Activated T-cell treated with anti-CD3 and anti-CD28 coated beads, Interleukin-2, amount 50 U/mL, for 4 hours (primary cell): Measurements from ENCODE around the gene ZNF280C. TPM values are rescaled to one million over a fixed set of nuclear protein-coding genes. Genes with fewer than 3 reads are reported as not detected.

Experiments used
- ATAC-seq, 2 donors: fragments of 200-7000 bp; cut with Tn5 transposase; one replicate each; pipeline ENCODE4 v1.10.0; 2021
- DNase-seq: peaks from one replicate; pipeline ENCODE4 v3.0.0-alpha.2; 2020
- H3K27me3 Mint-ChIP-seq: one replicate; pipeline ENCODE4 v1.8.0; 2021; ENCODE audit warnings: low read depth, mixed read lengths
- H3K36me3 Mint-ChIP-seq: one replicate; pipeline ENCODE4 v1.8.0; 2022; ENCODE audit warnings: mixed read lengths; ENCODE audit not compliant: insufficient read depth
- H3K4me1 Mint-ChIP-seq: one replicate; pipeline ENCODE4 v1.8.0; 2021; ENCODE audit warnings: low read depth, mixed read lengths
- H3K4me3 Mint-ChIP-seq: one replicate; pipeline ENCODE4 v1.8.0; 2021; ENCODE audit warnings: mild to moderate bottlenecking, moderate library complexity, mixed read lengths
- H3K9me3 Mint-ChIP-seq: one replicate; pipeline ENCODE4 v1.8.0; 2021; ENCODE audit warnings: mixed read lengths
- total RNA-seq, 3 donors: library from RNA; stranded (reverse); gene quantifications; one replicate each; pipeline ENCODE4 v1.2.1, GENCODE V29; 2021

Gene ZNF280C
- total RNA-seq, 3 donors from 2014 or later = 4.4 to 5.5 (median 5.2) TPM

DNA sequence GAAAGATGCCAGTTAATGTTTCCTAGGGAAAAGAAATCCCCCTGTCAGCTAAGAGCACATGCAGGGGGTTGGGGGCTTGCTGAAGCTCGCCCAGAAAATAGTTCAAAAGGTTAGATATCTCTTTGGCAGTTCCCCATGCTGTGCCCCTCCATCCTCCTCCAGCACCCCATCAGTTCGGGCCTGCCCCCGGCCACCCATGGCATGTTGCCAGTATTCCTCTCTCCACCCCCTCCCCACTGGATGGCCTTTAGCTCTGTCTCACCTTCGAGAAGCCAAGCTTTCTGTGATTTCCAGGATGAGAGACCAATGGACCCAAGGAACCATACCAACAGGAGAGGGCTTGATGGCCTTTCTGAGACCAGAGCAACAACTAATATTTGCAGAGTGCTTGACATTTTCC lies 91.8 kb downstream of the ZNF280C start:
- Mint-ChIP-seq H3K9me3 (no peaks in the 10 kb centered on the region), H3K4me3 (no peak overlapping the region), H3K27me3 (no peaks in the 10 kb centered on the region), H3K36me3 (peaks cover 7% of the 10 kb centered on the region), H3K4me1 (peaks cover 52% of the 10 kb centered on the region)
- ATAC-seq (no peak), DNase-seq (no peak)

DNA sequence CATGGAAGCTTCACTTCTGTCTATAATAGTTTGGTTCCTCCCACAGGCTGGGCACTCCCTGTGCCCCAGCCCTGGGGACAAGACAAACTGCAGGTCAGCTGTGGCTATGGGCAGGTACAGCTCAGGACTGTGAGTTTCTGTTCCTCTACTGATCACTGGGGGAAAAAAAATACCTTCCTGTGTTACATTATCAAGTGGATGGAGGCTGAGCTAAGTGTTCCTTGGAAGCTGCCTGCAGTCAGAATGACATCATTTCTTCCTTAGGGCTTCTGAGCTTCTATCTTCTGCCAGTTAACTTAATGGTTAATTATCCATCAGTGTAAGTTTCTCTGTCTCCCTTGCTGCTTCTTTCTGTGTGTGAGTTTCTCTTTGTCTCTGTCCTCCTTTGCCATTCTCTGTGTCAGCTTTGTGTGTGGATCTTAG lies 92.3 kb downstream of the ZNF280C start:
- Mint-ChIP-seq H3K4me3 (no peak overlapping the region), H3K4me1 (peaks cover 52% of the 10 kb centered on the region), H3K27me3 (no peaks in the 10 kb centered on the region), H3K9me3 (no peaks in the 10 kb centered on the region), H3K36me3 (peaks cover 7% of the 10 kb centered on the region)
- ATAC-seq (no peak), DNase-seq (no peak)

DNA sequence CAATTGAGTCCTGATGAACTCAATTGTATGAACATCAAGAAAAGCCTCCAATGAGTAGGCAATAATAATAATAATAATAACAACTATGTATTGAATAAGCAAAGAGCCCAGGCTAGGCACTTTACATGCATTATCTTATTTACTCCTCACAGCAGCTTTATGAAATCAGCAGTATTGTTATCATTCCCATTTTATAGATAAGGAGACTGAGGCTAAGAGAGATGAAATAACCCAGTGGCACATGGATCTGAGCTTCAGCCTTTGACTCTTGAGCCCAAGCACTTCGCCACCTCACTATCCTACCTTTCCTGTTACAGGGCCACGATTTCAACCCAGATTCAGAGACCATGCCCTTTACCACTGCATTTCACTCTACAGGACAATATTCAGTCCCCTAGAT lies 93.8 kb downstream of the ZNF280C start:
- Mint-ChIP-seq H3K36me3 (peaks cover 7% of the 10 kb centered on the region), H3K9me3 (no peaks in the 10 kb centered on the region), H3K4me3 (no peak overlapping the region), H3K4me1 (peaks cover 52% of the 10 kb centered on the region), H3K27me3 (no peaks in the 10 kb centered on the region)
- ATAC-seq (no peak), DNase-seq (no peak)

DNA sequence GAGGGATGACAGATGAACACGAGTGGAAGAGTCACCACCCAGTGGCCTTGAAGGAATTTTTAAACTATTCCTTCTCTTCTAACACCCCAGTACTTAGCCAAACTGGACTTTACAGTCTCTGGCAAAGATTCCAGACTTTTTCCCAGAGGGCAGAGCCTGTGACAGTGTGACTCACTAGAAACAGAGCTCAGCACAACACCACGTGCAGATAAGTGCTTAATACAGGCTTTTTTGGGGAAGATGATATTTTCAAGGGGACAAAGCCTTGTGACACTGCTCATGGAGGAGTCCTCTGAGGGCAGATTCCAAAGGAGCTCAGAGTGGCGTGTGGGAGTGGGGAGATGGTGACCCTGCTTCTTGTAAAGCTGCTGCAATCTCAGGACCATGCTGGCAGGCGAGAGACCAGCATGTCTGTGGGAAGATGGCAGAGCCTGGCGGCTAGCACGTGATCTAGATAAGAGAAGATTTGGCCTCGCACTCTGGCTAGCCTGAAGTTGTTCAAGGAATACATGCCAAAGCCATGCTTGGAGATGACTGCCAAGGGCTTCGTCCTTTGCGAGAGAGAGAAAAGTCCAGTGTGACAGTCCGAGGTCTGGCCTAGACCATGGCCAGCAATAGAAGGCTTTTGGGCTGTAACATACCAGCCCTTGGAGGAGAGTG lies 94.5 kb downstream of the ZNF280C start:
- DNase-seq (no peak), ATAC-seq (no peak)
- peak overlapping the region; percentile 89 for H3K4me3 Mint-ChIP-seq
- peaks cover 4% of the 10 kb centered on the region for H3K36me3 Mint-ChIP-seq
- no peaks in the 10 kb centered on the region for H3K27me3 Mint-ChIP-seq
- H3K9me3 Mint-ChIP-seq = no peaks in the 10 kb centered on the region
- H3K4me1 Mint-ChIP-seq = peaks cover 45% of the 10 kb centered on the region

DNA sequence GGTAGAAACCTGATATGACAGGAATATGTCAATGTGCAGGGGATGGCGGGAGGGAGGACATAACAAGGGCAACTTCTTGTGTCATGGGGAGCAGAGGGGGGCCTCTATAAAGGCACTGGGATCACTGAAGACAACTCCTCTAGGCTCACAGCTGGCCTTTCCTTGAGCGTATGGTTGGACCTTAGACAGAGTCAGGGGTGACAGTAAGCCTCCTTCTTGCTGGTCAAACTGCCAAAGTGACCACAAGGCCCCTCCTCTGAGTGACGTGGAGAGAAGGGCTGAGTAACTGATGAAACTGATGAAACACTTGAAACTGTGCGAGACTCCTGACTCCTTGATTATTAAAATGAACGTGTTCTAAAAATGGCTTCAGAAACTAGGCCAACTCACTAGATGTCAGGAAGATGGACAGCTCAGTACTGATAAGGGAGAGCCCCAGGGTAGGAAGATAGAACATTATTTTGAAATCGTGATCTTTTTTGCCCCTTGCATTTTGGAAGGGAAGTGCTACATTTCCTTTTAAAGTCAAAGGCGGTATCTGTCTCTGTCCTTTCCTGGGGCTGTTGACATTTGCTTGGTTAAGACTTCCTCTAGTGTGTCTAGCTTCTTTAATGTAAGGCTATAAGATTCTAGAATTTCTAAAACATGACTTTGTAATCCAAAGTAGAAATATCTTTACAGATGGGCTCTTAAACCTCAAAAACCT lies 95.4 kb downstream of the ZNF280C start:
- peak; percentile 43 to 52 for ATAC-seq
- Mint-ChIP-seq H3K36me3 (peaks cover 4% of the 10 kb centered on the region), H3K27me3 (no peaks in the 10 kb centered on the region), H3K9me3 (no peaks in the 10 kb centered on the region), H3K4me3 (peak overlapping the region; percentile 89), H3K4me1 (peaks cover 45% of the 10 kb centered on the region)
- DNase-seq = no peak

DNA sequence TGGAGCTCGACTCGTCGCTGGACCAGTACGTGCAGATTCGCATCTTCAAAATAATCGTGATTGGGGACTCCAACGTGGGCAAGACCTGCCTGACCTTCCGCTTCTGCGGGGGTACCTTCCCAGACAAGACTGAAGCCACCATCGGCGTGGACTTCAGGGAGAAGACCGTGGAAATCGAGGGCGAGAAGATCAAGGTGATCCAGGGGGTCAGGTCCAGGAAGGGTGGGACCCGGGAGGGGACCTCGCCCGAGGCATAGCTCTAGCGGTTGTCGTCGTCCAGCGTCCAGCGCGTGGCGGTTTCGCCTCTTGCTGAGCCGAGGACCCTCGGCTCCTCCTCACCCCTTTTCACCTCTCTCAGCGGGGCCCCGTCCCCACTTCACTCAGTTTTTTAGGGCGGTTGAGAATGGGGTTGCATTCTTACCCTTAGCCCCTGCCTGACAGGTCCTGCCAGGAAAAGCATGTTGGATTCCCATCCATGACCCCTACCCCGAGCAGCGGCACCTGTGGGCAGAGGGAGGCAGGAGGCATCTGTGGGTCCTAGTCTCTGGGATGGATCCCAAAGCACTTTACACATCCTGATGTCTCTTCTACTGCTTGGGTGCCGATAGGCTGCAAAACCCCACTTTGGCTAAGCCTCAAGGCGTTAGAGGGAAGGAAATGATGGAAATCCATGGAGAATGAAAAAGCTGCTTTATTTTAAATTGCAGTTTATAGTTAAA lies 96.4 kb downstream of the ZNF280C start:
- Mint-ChIP-seq H3K4me1 (peaks cover 38% of the 10 kb centered on the region), H3K9me3 (no peaks in the 10 kb centered on the region), H3K27me3 (no peaks in the 10 kb centered on the region), H3K36me3 (no peaks in the 10 kb centered on the region), H3K4me3 (peak overlapping the region; percentile 89)
- DNase-seq (no peak), ATAC-seq (no peak)

DNA sequence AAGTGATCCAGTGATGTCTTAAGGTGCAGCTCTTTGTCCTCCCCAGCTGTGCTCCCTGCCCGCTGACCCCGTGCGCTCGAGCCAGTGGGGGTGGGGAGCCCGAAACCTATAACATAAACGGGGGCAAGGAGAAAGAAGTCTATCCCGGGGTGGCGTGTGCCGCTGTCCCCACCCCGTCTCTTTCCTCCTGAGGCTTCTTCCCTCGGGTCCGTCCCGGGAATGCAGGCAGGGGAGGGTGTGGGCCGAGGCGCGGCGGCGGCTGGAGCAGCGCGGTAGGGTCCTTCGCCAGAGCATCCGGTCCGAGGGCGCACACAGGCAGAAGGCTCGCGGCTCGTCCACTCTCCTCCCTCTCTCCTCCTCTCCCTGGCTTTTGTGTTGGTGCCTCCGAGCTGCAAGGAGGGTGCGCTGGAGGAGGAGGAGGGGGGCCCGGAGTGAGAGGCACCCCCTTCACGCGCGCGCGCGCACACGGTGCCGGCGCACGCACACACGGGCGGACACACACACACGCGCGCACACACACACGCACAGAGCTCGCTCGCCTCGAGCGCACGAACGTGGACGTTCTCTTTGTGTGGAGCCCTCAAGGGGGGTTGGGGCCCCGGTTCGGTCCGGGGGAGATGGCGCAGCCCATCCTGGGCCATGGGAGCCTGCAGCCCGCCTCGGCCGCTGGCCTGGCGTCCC lies 97.1 kb downstream of the ZNF280C start, which contains the start of gene RAB33A:
Gene RAB33A, plus strand, starts transcription at position 517 of the 681 bp plus-strand sequence. Its CDS starts 101 bp downstream, at position 618.
- H3K4me1 Mint-ChIP-seq = peaks cover 38% of the 10 kb centered on the region
- no peaks in the 10 kb centered on the region for H3K9me3 Mint-ChIP-seq

DNA sequence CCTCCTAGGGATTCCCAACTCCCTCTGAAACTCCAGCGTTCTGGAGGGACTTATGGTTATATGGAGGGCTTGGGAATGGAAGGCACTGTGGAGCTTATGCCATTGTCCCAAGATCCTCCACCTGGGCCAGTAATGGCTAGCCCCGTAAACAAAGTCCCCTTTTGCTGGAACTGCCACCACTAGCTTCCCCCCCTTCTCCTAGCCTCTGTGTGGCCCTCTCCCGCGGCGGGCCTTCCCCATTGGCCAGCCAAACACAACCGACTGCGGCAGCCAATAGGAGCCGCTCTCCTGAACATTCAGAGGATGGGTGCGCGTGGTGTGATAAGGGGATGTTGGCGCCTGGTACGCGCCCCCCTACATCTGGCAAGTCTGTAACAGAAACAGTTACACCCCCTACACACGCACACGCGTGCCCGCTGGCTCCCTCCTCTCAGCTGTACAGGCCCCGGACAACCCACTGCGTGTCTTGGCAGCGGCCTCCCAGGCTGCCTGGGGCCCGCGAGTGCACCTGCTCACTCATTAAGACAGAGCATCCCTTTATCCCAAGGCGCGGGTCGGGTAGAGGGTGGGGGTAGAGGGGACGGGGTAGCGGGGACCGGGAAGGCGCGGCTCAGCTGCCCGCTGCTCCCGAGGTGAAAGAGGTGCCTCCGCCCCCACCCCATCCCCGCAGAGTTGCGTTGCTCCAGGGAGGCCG lies 97.8 kb downstream of the ZNF280C start:
- H3K9me3 Mint-ChIP-seq = no peaks in the 10 kb centered on the region
- DNase-seq = peak; percentile 45
- peak; percentile 65 to 73 for ATAC-seq
- H3K27me3 Mint-ChIP-seq = no peaks in the 10 kb centered on the region
- peaks cover 32% of the 10 kb centered on the region for H3K4me1 Mint-ChIP-seq
- H3K4me3 Mint-ChIP-seq = peak overlapping the region; percentile 89
- no peaks in the 10 kb centered on the region for H3K36me3 Mint-ChIP-seq

More for the DNA sequence above, 97.1 kb downstream of the ZNF280C start, which contains the start of gene RAB33A:
- DNase-seq (peak; percentile 36), ATAC-seq (peak; percentile 44 to 49)
- Mint-ChIP-seq H3K27me3 (no peaks in the 10 kb centered on the region), H3K4me3 (peak within 1 kb of the TSS; percentile 89), H3K36me3 (no peaks in the 10 kb centered on the region)

DNA sequence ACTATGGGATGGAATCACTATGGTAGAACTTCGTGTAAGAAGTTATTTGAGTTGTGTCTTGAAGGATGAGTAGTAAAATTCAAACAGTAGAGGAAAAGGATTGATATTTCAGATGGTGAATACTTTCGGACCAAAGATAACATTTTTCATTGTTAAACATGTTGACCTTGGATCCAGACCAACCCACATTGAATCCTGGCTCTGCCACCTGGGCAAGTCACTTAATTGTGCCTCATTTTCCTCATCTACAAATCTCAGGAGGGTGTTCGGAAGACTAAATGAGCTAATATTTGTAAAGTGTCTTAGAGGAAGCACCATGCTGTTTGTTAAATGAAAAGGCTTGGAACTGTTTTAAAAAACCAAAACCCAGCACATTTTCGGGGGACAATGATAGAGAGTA lies 101.7 kb downstream of the ZNF280C start:
- Mint-ChIP-seq H3K9me3 (no peaks in the 10 kb centered on the region), H3K4me1 (peaks cover 24% of the 10 kb centered on the region), H3K36me3 (no peaks in the 10 kb centered on the region), H3K4me3 (peak overlapping the region; percentile 95), H3K27me3 (no peaks in the 10 kb centered on the region)
- ATAC-seq = no peak
- DNase-seq = no peak

DNA sequence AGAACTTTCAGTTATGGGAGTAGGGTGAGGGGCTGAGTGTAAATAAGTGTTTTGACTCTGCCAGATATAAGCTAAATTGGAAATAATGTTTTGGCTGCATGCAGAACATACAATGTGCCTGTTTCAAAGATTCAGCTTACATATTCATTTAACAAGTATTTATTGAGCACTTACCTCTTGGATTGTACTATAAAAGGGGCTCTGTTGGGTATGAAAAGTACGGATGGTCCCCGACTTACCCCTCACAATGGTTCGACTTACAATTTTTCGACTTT lies 102.3 kb downstream of the ZNF280C start:
- Mint-ChIP-seq H3K4me3 (peak overlapping the region; percentile 95), H3K9me3 (no peaks in the 10 kb centered on the region), H3K27me3 (no peaks in the 10 kb centered on the region), H3K4me1 (peaks cover 24% of the 10 kb centered on the region), H3K36me3 (no peaks in the 10 kb centered on the region)
- ATAC-seq = no peak
- DNase-seq = no peak

DNA sequence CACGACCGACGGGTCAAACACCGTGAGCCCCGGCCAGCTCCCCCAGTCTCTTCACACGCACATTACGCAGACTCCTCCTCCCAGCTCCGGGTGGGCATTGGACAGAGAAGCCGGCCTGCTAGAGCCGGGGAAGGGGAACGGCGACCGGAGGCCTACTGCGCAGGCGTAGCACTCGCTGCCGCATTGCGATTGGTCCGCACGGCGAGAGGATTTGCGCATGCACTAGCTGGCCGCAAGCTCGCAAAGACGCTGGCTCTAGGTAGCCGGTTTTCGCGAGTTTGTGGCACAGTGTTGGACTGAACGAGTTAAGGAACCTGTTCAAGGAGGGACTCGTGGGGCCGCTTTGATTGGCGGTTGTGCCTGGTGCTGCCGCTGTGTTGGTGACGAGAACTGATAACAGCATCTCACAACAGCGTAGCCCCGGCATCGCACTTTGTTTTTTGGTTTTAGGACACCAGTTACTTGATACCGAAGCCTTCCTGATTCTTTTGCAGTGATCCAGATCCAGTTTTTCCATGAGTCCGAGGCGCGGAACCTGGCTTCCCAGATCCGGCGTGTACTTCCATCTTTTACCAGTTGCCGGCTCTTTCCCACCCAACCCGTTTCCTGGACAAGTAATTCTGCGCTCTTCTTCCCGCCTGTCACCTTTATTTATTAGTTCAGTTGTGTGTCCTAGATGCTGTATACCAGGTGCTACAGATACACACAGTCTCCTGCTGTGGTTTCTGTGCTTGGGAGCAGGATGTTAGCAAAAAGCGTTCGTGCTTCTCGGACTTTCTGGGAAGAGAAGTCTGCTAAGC lies 102.8 kb downstream of the ZNF280C start, which contains the start of gene AIFM1:
Gene AIFM1, minus strand, starts transcription at position 139 of the 800 bp plus-strand sequence. CDS start 185 bp downstream, outside the sequence.
- DNase-seq (peak; percentile 77), ATAC-seq (peak; percentile 93)
- no peaks in the 10 kb centered on the region for H3K36me3 Mint-ChIP-seq
- no peaks in the 10 kb centered on the region for H3K27me3 Mint-ChIP-seq
- H3K4me1 Mint-ChIP-seq = peaks cover 24% of the 10 kb centered on the region
- peak within 1 kb of the TSS; percentile 95 for H3K4me3 Mint-ChIP-seq
- no peaks in the 10 kb centered on the region for H3K9me3 Mint-ChIP-seq

DNA sequence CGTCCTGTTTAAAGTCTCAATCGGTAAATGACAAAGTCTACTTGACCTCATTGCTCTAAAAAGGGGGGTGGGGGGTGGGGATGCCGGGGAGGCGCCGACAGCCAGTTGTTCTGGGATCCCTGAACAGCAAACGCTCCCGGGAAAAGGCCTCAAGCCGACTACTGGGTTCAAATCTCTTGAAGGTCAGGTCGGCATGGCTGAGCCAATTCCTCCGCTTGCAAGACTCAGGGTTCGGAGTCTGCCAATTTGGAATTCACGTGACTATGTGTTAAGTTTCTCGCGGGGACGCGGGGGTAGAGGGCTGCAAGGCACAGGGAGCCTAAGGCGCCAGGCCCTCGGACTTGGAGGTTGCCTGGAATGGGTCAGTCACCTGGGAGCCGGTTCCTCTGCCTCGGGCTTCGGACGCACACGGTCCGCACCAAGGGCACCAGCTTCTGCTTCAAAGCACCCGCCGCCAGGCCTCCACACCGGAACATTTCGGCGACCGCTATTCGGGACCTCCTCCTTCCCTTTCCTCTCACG lies 103.5 kb downstream of the ZNF280C start:
- peak; percentile 19 to 21 for ATAC-seq
- DNase-seq = no peak
- Mint-ChIP-seq H3K9me3 (no peaks in the 10 kb centered on the region), H3K27me3 (no peaks in the 10 kb centered on the region), H3K4me1 (peaks cover 23% of the 10 kb centered on the region), H3K36me3 (no peaks in the 10 kb centered on the region), H3K4me3 (peak overlapping the region; percentile 95)

DNA sequence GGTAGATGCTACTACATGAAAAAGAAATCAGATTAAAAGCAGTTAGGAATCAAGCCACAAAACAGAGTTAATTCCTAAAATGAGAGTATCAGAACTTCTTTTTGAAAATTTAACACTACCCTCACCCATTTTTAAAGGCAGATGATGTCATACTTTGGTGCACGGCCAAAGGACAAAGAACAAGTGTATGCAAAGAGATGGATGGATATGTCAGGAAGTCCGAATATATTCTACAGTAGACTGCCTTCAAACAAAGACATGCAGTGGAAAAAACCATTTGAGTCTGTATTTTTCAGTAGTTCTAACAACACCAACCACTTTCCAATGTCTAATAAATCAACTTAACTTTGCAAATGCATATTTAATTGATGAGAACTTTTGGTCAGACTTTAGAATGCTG lies 105.3 kb downstream of the ZNF280C start:
- Mint-ChIP-seq H3K4me1 (peaks cover 34% of the 10 kb centered on the region), H3K36me3 (no peaks in the 10 kb centered on the region), H3K4me3 (peak overlapping the region; percentile 51), H3K27me3 (no peaks in the 10 kb centered on the region), H3K9me3 (no peaks in the 10 kb centered on the region)
- ATAC-seq (no peak), DNase-seq (no peak)
